HG03175 (cell line): ENCODE data around the gene TTYH2.

ENCODE experiments used
- ATAC-seq: cut with Tn5 transposase; IDR thresholded peaks from one replicate; pipeline ENCODE4 v1.9.1; 2021; ENCODE audit warnings: mild to moderate bottlenecking, moderate library complexity; ENCODE audit not compliant: unreplicated experiment

Gene TTYH2

DNA sequence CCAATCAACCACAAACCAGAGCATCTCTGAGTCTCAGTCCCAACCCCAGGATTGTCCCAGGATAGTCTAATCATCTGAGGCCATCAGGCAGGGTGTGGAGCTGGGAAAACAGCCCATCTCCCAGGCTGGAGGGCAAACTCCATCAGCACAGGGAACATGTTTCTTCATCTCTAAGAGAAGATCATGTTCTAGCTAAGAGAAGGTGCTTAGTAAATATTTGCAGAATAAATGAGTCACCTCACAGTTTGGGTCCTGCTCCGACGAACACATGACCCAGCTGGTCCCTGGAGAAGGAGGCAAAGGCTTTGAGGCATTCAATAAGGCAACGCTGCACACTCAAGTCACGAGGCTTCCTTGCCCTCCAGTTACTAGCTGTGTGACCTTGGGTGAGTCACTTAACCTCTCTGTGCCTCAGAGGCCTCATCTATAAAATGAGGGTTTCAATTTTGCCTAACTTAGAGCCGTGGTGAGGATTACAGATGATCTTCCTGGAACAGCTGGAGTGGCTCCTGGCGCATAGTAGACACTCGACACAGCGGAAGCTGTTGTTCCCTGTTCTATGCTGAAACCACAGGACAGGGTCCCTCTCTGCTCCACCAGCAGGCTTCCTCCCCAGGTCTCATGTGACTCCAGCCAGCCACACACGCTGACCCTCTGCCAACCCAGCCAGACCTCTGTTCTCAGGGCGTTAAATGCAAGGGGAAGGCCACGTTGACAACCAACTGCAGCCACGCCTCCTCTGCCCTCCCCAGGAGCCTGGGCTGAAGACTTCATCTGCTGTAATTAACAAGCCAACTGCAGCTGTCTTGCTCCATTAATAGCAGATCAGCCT is 20.2 kb upstream of the TTYH2 start:
- ATAC-seq, result no peak

DNA sequence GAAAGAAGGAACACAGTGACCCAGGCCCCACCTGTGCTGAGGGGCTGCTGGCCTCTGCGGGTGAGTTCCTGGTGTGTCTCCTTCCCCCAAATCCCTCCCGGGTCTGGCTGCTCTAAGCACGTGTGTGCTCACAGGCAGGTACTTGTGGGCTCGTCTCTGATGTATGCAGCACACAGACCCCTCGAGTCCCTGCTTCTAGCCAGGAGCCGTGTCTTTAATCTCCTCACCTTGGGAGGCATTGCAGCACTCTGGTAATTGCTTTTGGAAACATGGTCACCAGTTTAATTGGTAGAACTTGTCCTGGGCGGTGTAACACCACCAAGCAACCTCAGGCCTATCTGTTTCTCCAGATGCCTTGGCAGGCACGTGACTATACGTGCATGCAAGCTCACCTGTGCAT is 18.7 kb upstream of the TTYH2 start:
- no peak for ATAC-seq

DNA sequence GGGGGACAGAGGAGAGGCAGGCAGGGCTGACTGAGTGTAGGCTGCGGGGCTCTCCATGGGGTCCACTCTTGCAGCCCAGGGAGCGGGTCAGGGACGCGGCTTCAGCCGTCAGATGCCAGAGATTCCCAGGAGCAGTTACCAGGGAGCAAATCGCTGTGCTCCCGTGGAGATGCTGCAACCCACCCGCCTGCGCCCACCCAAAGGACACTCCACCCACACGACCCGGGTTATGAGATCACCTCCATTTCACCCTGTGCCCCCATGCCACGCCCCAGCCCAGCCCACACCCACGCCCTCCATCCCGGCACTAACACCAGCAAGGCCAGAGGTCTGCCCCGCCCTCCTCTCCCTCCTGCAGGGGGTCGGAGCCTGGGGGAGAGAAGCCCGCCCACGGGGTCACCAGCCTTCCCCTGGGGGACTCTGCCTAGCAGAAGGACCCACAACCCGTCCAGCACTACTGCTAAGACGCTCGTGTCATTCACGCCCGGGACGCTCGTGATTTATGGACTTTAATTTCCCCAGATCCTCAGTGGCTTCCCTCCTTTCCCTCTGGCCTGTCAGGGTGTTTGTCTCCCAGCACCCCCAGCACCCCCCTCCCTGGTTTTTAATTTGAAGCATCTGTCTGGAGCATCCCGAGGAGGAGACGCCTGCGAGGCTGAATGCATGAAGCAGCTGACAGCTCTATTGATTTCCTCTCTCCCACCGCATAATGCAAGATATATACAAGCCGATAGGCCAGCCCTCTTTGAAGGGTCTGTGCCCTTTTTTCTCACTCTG is 16.6 kb upstream of the TTYH2 start:
- ATAC-seq, result no peak

DNA sequence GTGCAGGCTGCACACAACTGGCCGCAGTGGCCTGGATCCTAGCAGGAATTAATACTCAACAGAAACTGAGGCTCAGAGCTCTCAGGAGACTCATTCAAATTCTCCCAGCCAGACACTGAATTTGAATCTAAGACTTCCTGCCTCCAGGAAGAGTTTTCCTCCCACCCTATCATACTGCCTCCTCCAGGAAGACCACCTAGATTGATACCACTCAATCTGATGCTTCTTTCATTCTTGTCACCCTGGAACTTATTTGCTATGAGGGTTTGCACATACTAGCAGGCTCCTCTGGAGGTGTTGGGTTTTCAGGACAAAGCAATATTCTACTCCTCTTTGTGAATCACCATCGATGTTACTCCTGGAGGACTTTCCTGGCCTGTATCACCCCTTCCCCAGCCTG is 15.6 kb upstream of the TTYH2 start:
- ATAC-seq, result no peak

DNA sequence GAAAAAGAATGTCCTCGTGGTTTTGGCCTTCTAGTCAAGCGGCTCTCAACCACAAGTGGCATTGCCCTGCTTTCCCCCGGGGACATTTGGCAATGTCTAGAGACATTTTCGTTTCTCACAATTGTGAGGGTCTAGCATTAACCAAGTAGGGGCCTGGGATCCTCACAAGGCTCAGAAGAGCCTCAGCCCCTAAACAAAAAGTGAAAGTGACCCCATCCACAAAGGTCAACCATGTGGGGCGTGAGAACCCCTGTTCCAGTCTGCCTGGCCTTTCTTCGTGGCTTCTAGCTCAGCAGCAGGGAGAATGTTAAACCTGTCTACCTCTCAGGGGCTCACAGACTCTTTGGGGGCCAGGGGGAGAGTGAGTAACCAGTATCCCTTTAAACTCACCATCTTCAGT is 14.7 kb upstream of the TTYH2 start:
- no peak for ATAC-seq

DNA sequence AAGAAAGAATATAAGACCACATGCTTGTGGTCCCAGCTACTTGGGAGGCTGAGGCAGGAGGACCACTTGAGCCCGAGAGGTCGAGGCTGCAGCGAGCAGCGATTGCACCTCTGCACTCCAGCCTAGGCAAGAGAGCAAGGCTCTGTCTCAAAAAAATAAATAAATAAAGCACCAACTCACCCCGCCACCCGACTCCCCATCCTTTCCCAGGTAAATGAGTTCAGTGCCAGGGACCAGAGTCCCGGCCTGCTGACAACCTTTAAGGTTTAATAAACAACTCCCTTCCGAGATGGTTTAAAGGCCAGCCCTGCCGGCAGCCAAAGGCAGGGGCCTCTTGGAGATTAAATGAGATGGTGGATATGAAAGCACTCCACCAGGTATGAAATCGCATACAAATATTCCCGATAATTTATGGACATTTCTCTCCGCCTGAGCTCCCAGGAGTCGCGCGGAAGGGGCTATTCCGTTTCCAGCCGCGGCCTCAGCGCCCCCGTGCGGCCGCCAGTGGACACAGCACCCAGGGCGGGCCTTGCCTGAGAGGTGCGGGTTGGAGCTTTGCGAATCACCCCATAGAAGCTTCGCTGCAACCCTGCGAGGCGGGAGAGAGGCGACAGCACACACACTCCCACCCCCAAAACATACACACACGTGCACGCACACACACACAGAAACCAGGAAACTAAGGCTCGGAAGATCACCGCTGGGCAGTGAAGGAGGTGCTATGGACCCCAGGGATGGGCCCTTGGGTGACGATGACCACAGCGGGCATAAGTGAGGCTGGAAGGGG is 13.9 kb upstream of the TTYH2 start:
- no peak for ATAC-seq

DNA sequence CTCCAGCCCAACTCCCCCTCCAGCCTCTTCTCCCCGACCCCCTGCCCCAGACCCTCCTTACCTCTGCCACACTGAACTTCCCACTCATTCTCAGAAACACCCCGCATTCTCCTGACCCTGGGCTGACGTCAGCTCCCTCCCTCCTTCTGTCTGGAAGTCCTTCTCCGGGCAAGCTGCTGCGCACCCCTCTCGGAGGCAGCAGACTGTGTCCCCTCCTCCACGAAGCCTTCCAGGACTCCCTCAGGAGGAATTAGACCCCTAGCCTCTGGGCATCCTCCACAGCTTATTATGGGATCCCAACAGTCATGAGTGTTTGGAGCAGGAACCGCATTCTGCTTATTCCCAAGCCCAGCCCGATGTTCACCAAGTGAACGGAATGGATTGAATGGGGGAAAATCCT is 13.3 kb upstream of the TTYH2 start:
- ATAC-seq, result no peak

DNA sequence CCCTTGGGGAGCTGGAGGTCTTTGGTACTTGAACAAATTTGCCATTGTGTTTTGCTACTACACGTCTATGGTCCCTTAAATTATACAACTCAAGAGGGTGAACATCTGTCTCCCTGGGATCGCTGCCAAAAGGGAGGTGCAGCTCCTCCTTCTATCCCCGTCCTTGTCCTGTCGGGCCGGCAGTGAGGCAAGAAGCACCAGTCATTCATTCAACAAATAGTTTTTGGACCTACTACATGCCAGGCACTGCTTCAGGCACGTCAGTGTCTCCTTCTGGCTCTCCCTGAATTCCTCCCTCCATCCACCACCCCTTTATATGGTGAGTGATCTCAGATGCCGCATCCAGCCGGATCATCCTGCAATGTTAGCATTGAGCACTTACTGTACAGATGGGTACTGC is 12.1 kb upstream of the TTYH2 start:
- no peak for ATAC-seq

DNA sequence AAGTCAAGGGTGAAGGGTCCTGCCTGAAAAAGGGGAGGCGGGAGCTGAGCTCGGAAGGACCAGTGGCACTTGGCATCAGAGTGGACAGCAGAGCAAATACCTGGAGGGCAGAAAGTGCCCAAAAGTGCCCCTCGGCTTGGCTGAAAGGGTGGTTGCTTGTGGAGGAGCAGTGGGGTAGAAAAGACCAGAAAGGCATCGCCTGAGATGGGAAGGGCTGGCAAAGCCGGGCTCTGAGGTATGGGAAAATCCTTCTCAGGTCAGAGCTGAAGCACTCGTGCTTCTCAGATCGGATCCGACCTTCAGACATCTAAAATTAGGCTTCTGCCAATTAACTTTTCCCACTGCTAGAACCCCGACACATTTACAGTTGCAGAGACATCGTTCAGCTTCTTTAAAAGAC is 11.4 kb upstream of the TTYH2 start:
- no peak for ATAC-seq

DNA sequence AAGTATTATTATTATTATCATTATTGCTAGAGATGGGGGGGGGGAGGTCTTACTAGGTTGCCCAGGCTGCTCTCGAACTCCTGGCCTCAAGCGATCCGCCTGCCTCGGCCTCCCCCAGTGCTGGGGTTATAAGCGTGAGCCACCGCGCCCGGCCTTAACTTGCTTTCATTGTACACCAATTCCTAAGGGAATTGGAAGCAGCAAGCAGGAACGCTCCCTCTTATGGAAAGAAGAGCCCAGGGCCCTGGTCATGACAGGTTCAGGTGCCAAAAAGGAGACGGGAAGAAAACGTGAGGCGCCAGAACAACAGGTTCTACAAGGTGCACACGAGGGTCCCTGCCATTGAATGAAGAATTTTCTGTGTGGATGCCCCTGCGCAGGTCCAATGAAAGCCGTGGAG is 10.4 kb upstream of the TTYH2 start:
- no peak for ATAC-seq

DNA sequence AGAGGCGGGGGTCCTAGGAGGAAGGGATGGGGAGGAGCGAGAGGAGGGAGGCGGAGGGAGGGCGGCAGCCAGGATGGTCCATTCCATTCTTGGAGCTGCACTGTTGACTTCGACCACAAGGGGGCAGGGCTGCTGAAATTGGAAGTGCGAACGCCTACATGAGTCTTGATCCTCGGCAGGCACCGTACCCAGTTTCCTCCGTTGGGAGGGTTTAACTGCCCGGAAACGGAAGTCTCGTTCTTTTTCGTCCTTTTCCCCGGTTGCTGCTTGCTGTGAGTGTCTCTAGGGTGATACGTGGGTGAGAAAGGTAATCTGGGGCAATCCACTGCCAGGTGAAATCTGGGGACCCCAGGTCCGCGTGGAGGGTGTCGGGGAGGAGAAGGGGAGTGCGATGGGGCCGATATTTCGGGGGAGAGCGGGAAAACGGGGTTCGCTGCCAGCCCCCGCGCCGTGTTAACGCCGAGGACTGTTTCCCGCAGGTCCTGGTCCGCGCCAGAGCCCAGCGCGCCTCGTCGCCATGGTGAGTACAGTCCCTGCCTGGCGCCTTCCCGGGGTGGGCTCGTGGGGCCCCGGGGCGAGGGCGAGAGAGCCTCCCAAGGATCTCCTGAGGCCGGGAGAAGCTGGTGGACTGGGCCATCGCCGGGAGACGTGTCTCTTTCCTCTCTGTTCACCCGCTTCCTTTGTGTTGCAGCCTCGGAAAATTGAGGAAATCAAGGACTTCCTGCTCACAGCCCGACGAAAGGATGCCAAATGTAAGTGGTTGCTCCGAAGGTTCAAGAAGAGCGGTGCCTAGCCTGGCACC is 9.7 kb upstream of the TTYH2 start, which contains the start of gene RPL38:
RPL38 (plus strand) TSS at position 240 of the 802 bp plus-strand sequence; CDS start at position 518, 278 bp downstream.
- ATAC-seq, result peak; percentile 83

DNA sequence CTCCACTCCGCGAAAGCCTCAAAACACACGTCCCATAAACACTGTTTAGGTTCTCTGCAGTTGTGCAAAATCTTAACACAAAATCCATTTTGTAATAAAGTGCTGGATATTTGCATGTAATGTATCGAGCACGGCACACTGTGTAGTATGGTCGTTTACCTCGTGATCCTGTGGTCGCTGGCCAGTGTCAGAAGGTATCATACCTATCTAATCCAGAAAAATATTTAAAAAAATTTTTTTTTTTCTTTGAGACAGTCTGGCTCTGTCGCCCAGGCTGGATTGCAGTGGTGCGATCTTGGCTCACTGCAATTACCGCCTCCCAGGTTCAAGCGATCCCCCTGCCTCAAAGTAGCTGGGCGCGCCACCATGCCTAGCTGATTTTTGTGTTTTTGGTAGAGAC is 8.9 kb upstream of the TTYH2 start:
- ATAC-seq, result no peak

DNA sequence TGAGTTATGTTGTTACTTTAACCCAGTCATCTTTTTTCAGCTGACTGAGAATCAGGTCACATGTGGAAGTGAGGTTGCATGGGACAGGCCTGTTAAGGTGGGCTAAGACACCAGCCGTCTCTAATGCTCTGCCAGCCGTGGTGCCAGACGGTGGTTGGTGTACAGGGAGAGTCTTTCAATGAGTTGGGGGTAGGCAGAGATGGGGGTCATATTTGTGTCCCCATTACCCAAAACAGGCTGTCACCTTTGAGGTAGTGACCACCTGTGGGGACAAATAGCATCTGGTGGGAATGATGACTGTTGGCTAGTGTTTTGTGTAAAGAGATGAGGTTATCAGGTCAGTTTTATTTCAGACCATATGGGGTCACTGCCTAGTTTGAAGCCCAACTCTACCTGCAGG is 8.1 kb upstream of the TTYH2 start:
- ATAC-seq, result no peak

DNA sequence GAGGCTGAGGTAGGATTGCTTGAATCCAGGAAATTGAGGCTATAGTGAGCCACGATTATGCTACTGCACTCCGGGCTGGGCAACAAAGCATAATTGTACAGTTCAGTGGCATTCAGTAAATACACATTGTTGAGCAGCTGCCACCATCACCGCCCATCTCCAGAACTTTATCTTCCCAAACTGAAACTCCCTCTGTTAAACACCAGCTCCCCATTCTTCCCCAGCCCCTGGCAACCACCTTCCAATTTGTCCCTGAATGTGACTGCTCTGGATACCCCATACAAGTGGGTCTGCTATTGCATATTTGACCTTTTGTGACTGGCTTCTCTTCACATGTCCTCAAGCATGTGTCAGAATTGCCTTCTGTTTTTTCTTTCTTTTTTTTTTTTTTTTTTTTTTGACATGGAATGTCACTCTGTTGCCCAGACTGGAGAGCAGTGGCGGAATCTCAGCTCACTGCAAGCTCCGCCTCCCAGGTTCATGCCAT is 7.0 kb upstream of the TTYH2 start:
- ATAC-seq, result no peak

DNA sequence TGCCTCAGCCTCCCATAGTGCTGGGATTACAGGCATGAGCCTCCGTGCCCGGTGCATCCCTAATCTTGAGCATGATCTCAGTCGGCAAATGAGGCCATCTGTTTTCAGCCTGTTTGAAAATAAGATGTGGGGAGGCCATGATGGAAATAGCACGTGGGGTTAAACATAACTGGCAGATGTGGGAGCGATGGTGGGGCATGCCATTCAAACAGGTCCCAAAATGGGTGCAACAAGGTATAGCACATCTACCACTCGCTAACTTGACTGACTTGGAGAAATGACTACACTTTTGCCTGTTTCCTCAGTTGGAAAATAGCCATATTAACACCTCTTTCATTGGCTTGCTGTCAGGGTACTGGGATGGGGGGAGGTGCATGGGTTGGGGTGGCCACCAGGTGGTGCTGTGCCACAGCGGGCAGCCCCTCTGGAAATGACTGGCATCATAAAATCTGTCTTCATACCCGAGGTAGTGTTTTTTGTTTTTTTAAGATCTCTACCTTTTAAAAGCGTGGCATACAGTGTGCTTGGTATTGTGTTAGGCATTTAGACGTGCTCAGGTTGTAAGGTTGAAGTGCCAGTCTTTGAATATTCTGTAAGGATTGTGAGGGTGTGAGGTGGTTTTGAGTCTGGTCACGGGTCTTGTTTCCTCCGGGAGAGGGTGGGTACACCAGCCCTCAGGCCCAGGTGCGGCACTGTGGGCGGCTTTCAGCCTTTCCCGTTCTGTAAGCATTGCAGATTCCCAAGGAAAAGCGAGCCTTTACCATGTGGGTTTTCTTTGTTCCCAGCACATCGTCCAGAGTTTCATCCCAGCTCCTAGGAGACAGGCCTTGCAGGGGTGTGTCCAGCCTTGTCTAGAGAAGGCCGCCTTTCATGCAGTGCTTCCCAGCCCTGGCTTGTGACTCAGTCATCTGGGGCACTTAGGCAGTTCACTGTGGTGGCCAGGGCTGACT is 2.9 kb upstream of the TTYH2 start:
- no peak for ATAC-seq

DNA sequence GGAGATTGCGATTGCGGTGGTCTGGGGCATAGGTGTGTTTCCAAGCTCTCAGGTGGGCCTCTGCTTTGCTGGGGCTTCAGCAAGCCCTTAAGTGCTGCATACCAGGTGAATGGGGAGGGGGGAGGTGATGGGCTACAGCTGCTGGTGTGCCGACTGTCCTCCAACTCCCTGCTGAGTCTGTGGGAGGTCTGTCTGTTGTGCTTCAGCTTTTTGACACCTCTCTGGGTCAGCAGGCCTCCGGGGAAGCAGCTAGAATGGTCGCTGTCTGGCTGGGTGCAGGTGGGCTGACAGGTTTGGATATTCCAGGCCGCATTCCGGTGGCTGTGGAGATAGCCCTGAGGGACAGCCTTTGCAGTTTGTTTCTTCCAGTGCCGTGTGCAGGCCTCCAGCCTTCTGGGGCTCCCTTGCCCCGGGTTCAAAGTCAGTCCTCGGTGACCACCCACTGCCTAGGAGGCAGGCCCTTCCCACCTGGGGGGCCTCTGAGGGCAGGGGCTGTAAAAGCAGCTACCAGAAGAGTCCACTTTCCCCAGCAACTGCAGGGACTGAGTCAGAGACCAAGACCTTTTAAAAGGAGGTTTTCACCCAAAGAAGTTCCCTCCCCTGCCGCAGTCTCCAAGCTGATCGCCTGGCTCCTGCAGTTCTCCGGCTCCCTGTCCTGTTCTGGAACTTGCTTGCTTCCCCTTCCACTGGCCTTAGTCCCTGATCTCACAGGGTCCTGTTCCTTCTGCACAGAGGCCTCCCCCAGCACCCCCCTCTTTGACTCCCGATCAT is 2.0 kb upstream of the TTYH2 start:
- ATAC-seq, result no peak

DNA sequence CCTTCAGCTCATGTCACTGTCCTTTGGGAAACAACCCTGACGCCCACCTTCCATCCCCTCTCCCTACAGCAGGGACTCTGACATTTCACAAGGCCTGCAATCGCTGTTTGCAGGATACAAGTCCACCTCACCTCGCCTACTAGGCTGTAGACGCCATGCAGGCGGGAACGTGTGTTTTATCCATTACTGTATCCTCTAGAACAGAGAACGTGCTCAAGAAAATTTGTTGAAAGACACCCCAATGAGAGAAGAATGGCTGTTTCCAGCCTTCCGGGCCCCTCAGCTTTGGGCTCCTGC is 1.5 kb upstream of the TTYH2 start:
- ATAC-seq, result no peak

DNA sequence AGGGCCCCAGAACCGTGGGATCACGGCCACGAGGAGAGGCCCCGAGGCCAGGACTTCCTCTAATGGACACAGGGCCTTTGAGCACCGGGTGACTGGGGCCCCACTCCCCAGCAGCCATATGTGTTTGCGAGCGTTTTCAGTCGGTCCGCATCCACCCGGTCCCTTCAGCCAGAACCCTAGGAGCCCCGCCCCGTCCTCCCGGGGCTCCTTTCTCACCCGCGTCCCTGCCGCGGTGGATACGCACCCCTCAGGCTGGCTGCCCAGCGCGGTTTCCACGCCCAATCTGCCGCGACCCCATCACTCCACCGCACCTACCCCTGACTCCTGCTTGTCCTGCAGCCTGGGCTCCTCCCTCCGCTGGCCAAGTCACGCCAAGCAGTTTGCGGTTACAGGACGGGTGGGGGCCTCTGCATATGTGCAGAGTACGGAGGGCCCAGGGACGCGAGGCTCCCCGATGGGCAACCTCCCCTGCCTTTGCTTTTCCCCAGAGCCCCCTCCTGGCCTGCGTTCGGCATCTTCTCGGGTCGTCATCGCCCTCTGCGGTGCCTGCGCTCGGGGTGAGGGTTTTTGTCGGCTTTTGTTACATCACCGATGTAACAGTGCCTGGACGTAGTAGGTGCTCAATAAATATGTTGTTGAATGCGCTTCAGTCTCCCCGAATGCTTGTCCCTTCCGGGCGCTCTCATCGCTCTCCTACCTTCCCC is 1.0 kb upstream of the TTYH2 start:
- peak; percentile 12 for ATAC-seq
